AG09309 (cell line): ENCODE results near the gene ZNF622.
A peak's percentile ranks its signal among the peaks of the same experiment; 100 is the strongest.

Experiments
- DNase-seq: peaks from one replicate; pipeline ENCODE4 v3.0.0-alpha.2; 2010; ENCODE audit warnings: low read depth
- H3K4me3 ChIP-seq: 2 replicates; pipeline ENCODE4 v1.5.1; 2011; ENCODE audit warnings: mild to moderate bottlenecking, low read depth, low read length, moderate library complexity; ENCODE audit not compliant: control insufficient read depth
- TF ChIP-seq, protein P1 (sequence below): IDR thresholded peaks from 2 replicates; pipeline ENCODE4 v1.5.1; 2011; ENCODE audit warnings: mild to moderate bottlenecking, low read depth, low read length, inconsistent platforms; ENCODE audit not compliant: insufficient read depth, control insufficient read depth; ENCODE audit errors: missing control alignments

The ZNF622 gene

DNA sequence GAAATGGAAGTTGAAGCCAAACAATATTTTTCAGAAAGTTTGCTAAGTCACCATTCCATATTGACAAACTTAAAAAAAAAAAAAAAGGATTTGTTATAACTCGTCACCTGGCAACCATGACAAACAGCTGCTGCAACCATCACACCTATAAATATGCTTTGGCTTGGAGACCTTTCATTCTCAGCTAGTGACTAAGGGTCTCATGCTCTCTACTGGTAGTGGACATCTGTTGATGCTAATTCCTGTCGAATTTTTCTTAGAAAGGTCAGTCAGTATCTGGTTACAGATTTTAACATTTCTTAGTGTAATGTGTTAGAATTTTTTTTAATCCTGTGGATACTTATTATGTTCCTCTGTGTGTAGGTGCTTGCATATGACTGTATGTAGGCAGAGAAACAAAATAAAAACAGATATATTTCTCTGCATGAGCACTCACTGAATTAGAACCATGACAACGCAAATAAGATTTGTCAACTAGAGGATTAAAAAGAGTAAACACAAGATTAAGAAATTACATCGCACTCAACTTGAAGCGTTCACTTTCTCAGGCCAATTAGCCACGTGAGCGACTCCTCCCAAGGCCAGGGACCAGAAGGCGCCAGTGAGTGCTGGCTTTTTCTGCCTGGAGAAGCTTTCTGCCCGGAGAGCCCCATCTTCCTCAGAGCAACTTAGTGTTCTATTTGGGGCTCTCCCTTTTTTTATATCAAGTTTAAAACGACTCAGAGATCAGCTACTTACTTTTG, 27.0 kb upstream of the ZNF622 start:
- DNase-seq, result peak; percentile 63
- TF ChIP-seq, protein P1, sequence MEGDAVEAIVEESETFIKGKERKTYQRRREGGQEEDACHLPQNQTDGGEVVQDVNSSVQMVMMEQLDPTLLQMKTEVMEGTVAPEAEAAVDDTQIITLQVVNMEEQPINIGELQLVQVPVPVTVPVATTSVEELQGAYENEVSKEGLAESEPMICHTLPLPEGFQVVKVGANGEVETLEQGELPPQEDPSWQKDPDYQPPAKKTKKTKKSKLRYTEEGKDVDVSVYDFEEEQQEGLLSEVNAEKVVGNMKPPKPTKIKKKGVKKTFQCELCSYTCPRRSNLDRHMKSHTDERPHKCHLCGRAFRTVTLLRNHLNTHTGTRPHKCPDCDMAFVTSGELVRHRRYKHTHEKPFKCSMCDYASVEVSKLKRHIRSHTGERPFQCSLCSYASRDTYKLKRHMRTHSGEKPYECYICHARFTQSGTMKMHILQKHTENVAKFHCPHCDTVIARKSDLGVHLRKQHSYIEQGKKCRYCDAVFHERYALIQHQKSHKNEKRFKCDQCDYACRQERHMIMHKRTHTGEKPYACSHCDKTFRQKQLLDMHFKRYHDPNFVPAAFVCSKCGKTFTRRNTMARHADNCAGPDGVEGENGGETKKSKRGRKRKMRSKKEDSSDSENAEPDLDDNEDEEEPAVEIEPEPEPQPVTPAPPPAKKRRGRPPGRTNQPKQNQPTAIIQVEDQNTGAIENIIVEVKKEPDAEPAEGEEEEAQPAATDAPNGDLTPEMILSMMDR, result no peak
- H3K4me3 ChIP-seq, result no peak overlapping the region

GRCh38 chr5:16490911-16491310, 25.3 kb upstream of the ZNF622 start:
- TF ChIP-seq, protein P1, result no peak
- H3K4me3 ChIP-seq, result no peak overlapping the region
- DNase-seq, result no peak

- H3K4me3 ChIP-seq, result no peak overlapping the region
- DNase-seq, result peak; percentile 37
- TF ChIP-seq, protein P1, result peak; percentile 73
Observed at GRCh38 chr5:16489322-16489791, 23.8 kb upstream of the ZNF622 start.

GRCh38 chr5:16487456-16487855, 21.9 kb upstream of the ZNF622 start:
- TF ChIP-seq, protein P1, result no peak
- H3K4me3 ChIP-seq, result no peak overlapping the region
- no peak for DNase-seq

GRCh38 chr5:16486711-16487111, 21.1 kb upstream of the ZNF622 start:
- no peak for DNase-seq
- TF ChIP-seq, protein P1, result no peak
- H3K4me3 ChIP-seq, result no peak overlapping the region

- TF ChIP-seq, protein P1, result no peak
- DNase-seq, result no peak
- H3K4me3 ChIP-seq, result no peak overlapping the region
Observed at GRCh38 chr5:16485656-16486055, 20.1 kb upstream of the ZNF622 start.

DNA sequence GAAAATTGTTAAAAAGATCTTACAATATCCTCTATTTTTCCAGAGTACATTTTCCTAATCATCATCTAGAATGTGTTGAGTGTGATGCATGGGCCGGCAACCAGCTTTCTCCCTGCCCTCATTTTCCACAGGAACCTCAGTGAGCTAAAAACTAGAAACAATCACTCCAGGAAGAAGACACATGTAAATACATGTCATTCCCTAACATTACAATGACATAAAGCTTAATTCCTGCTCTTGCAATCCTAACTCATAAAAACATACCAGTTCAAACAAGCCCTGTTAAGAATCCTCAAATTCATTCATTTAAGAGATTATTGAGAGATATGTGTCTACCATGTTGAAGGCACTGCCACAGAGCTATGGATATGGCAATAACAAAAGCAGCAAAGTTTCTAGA, 18.5 kb upstream of the ZNF622 start:
- DNase-seq, result no peak
- no peak overlapping the region for H3K4me3 ChIP-seq
- TF ChIP-seq, protein P1, result no peak
